NB4 (cell line): ENCODE data around the gene GIPC2.

Source experiments
- DNase-seq: peaks from one replicate; pipeline ENCODE4 v3.0.0; 2010; ENCODE audit warnings: low read depth
- H3K4me3 ChIP-seq: one replicate; pipeline ENCODE4 v1.5.1; 2011; ENCODE audit warnings: mild to moderate bottlenecking, low read depth, low read length, moderate library complexity
- CTCF ChIP-seq: IDR thresholded peaks from one replicate; pipeline ENCODE4 v1.5.1; 2012; ENCODE audit warnings: low read depth, low read length
- MAX ChIP-seq: IDR thresholded peaks from 2 replicates; pipeline ENCODE4 v1.6.1; 2011; ENCODE audit warnings: low read depth, low read length
- MYC ChIP-seq: IDR thresholded peaks from 2 replicates; pipeline ENCODE4 v1.6.1; 2011; ENCODE audit warnings: low read depth, low read length
- POLR2A ChIP-seq: IDR thresholded peaks from 2 replicates; pipeline ENCODE4 v1.6.1; 2011; ENCODE audit warnings: mild to moderate bottlenecking; ENCODE audit not compliant: insufficient read length; ENCODE audit errors: extremely low read depth

Gene GIPC2

GRCh38 chr1:78072216-78072615, 26.4 kb downstream of the GIPC2 start:
- TF ChIP-seq POLR2A (no peak), CTCF (no peak), MAX (no peak), MYC (no peak)

GRCh38 chr1:78073441-78073840, 27.7 kb downstream of the GIPC2 start:
- TF ChIP-seq MYC = no peak
- no peak for TF ChIP-seq POLR2A
- no peak for TF ChIP-seq MAX
- no peak for TF ChIP-seq CTCF
- DNase-seq = no peak
- no peak overlapping the region for H3K4me3 ChIP-seq

More at GRCh38 chr1:78072216-78072615, 26.4 kb downstream of the GIPC2 start:
- DNase-seq = no peak
- H3K4me3 ChIP-seq = no peak overlapping the region

- no peak for TF ChIP-seq CTCF
- TF ChIP-seq MYC = no peak
- no peak for TF ChIP-seq POLR2A
- TF ChIP-seq MAX = no peak
- H3K4me3 ChIP-seq = no peak overlapping the region
- DNase-seq = no peak
These were observed 29.9 kb downstream of the GIPC2 start for GRCh38 chr1:78075621-78076020.

GRCh38 chr1:78078358-78078757, 32.6 kb downstream of the GIPC2 start:
- TF ChIP-seq MYC = no peak
- no peak for TF ChIP-seq MAX
- no peak for TF ChIP-seq POLR2A
- TF ChIP-seq CTCF = no peak
- no peak for DNase-seq
- H3K4me3 ChIP-seq = no peak overlapping the region

- TF ChIP-seq MYC = no peak
- no peak for TF ChIP-seq POLR2A
- TF ChIP-seq MAX = no peak
- TF ChIP-seq CTCF = no peak
- DNase-seq = no peak
- no peak overlapping the region for H3K4me3 ChIP-seq
These were observed 33.8 kb downstream of the GIPC2 start for GRCh38 chr1:78079580-78079979.

- no peak overlapping the region for H3K4me3 ChIP-seq
- TF ChIP-seq MYC = no peak
- no peak for TF ChIP-seq POLR2A
- TF ChIP-seq MAX = no peak
- TF ChIP-seq CTCF = no peak
- no peak for DNase-seq
These were observed 35.0 kb downstream of the GIPC2 start for GRCh38 chr1:78080767-78081166.
